Fibroblast of the aortic adventitia (primary cell): ENCODE measurements around the gene MMP21. TPM values are rescaled to one million over a fixed set of nuclear protein-coding genes. Genes with fewer than 3 reads are reported as not detected.

Experiments
- DNase-seq: peaks from one replicate; pipeline ENCODE4 v3.0.0-alpha.2; 2010; ENCODE audit warnings: low read depth
- H3K4me3 ChIP-seq: 2 replicates; pipeline ENCODE4 v1.5.1; 2011; ENCODE audit warnings: low read depth, mild to moderate bottlenecking, control low read depth, low read length, moderate library complexity
- total RNA-seq: library from RNA; depleted of rRNA; stranded (reverse); fragments of >200 nt; gene quantifications from 2 replicates; pipeline ENCODE4 v1.2.3, GENCODE V29; 2012; ENCODE audit warnings: low replicate concordance
- TF ChIP-seq, protein P1 (sequence below): IDR thresholded peaks from 2 replicates; pipeline ENCODE4 v1.5.1; 2011; ENCODE audit warnings: mild to moderate bottlenecking, low read length, control low read depth, inconsistent platforms; ENCODE audit not compliant: insufficient read depth

MMP21 gene
- total RNA-seq, 1 donor: 0.09 TPM

- TF ChIP-seq, protein P1, sequence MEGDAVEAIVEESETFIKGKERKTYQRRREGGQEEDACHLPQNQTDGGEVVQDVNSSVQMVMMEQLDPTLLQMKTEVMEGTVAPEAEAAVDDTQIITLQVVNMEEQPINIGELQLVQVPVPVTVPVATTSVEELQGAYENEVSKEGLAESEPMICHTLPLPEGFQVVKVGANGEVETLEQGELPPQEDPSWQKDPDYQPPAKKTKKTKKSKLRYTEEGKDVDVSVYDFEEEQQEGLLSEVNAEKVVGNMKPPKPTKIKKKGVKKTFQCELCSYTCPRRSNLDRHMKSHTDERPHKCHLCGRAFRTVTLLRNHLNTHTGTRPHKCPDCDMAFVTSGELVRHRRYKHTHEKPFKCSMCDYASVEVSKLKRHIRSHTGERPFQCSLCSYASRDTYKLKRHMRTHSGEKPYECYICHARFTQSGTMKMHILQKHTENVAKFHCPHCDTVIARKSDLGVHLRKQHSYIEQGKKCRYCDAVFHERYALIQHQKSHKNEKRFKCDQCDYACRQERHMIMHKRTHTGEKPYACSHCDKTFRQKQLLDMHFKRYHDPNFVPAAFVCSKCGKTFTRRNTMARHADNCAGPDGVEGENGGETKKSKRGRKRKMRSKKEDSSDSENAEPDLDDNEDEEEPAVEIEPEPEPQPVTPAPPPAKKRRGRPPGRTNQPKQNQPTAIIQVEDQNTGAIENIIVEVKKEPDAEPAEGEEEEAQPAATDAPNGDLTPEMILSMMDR: no peak
Measured at GRCh38 chr10:125816548-125816947, 40.9 kb upstream of the MMP21 start.

DNA sequence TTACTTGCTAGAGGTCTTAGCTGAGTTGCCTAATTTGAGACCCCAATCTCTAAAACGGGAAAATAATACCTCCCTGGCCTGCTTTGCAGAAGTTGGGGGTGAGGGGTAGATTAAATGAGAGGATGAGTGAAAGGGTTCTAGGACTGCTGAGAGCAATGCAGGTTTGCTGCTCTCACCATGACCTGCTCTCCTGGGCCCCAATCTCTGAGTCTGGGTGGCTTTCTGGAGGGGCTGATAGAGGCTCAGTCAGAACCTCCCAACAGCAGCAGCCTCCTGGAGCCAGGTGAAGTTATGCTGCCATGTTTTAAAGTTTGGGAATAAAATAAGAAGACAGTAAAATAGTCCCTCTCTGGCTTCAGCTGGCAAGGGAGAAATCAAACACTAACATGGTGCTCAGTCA lies 40.1 kb upstream of the MMP21 start:
- DNase-seq: no peak
- no peak overlapping the region for H3K4me3 ChIP-seq
- TF ChIP-seq, protein P1: no peak

More at GRCh38 chr10:125816548-125816947, 40.9 kb upstream of the MMP21 start:
- H3K4me3 ChIP-seq: no peak overlapping the region
- no peak for DNase-seq

DNA sequence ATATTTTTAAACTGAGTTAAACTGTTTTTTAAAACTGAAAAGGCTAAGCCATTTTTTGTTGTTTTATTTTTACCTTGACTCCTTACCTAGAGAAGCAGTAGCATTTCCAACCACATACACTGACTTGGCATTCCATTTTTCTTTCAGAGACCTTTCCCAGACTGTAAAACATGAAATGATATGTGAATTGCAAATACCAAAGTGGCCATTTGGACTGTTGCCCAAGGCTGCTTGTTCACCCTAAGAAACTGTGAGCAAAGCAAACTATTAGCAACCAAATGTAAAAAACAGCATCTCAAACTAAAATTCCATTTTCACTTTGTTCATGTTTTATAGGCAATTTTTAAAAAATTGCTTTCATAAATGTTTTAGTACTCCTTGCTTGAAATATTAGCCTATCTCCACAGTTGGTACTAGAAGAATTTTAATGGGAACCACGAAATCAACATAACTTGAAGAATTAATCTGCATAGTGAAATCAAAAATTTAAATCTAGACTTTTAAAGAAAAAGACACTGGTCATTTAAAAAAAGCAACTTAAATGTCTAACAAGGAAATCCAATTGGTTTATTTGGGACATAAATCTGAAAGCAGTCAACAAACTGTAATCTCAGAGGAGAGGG lies 36.6 kb upstream of the MMP21 start:
- H3K4me3 ChIP-seq: no peak overlapping the region
- DNase-seq: peak; percentile 29
- TF ChIP-seq, protein P1: no peak

GRCh38 chr10:125811251-125811650 lies 35.6 kb upstream of the MMP21 start:
- H3K4me3 ChIP-seq: no peak overlapping the region
- TF ChIP-seq, protein P1: no peak
- DNase-seq: no peak

DNA sequence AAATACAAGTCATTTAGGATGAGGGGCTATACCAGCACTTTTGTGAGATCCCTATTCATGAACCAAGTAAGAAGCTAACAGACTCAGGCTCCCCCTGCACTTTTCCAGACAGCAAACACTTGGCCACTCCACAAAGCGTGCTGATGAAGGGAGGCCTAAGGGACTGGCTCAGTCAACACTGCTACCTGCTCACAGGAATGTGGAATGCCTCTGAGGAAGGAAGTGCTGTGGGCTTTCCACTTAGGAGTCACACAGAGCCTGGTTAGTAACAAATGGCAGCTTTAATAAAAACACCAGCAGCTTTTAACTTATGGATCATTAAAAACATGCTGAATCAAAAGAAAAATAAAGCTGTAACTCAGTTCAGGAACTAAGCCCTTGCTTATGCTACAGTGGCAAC lies 32.4 kb upstream of the MMP21 start:
- TF ChIP-seq, protein P1: no peak
- no peak overlapping the region for H3K4me3 ChIP-seq
- no peak for DNase-seq

DNA sequence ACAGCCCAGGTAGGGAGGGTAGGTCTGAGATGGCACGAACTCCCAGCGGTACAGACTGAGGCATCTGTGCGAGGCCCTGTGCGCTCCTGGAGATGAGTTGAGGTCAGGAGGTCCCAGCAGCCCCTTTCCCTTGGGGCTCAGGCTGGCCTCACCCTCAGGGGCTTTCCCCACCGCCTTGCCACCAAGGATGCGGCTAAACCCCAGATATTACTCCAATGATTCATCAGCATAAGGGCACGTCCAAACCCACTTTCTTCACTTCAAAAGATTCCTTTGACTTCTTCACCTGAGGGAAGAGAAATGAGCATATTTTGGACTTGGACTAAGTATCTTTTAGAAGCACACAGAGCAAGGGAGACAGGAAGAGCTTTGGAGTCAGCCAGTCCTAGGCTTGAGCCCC lies 27.1 kb upstream of the MMP21 start:
- TF ChIP-seq, protein P1: no peak

DNA sequence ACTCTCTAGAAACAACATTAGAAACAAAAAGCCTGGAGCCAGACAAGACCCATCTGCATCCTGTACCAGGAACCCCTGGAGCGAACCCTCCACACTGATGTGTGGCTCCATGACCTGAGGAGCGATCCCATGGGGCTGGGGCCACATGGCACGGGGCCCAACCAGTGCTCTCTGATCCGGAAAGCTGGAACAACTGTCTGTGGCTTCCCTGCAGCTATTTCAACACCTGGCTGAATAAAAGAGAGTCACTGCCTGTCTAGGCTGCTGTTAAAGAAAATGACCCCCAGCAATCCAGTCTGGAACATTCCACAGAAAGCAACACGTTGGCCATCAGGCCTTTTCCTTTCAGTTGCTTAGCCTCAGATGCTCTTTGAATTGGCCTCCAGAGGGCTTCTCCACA lies 26.5 kb upstream of the MMP21 start:
- no peak for DNase-seq
- TF ChIP-seq, protein P1: no peak
- H3K4me3 ChIP-seq: no peak overlapping the region

More for the DNA sequence above, 27.1 kb upstream of the MMP21 start:
- DNase-seq: no peak
- H3K4me3 ChIP-seq: no peak overlapping the region
